Spinal cord (tissue), 10 donors: Measurements from ENCODE around the gene ABCC3. TPM values are rescaled to one million over a fixed set of nuclear protein-coding genes. Genes with fewer than 3 reads are reported as not detected.

ENCODE experiments used
- DNase-seq, 6 donors: peaks; one replicate each; pipeline versions ENCODE4 v3.0.0 to v3.0.0-alpha.2; 2013 to 2015; ENCODE audit warnings: low spot score in 6 of 6, low read depth in 4 of 6
- H3K27ac ChIP-seq: one replicate; pipeline ENCODE4 v1.5.1; 2013; ENCODE audit warnings: low read depth, low read length, control low read depth
- H3K27me3 ChIP-seq: one replicate; pipeline ENCODE4 v1.6.1; 2013; ENCODE audit warnings: low read length; ENCODE audit not compliant: control insufficient read depth, insufficient read depth
- H3K36me3 ChIP-seq: one replicate; pipeline ENCODE4 v1.6.1; 2013; ENCODE audit warnings: low read length; ENCODE audit not compliant: control insufficient read depth, insufficient read depth
- H3K4me1 ChIP-seq: one replicate; pipeline ENCODE4 v1.6.1; 2013; ENCODE audit warnings: low read length; ENCODE audit not compliant: control insufficient read depth, insufficient read depth
- H3K4me3 ChIP-seq: one replicate; pipeline ENCODE4 v1.5.1; 2013; ENCODE audit warnings: low read depth, low read length, control low read depth
- H3K9me3 ChIP-seq: one replicate; pipeline ENCODE4 v1.6.1; 2013; ENCODE audit warnings: low read length; ENCODE audit not compliant: control insufficient read depth, insufficient read depth
- WGBS: methylation state at CpG from one replicate; pipeline ENCODE4 v1.1.5; 2013; ENCODE audit warnings: missing lambda C conversion rate; ENCODE audit not compliant: insufficient coverage; 5-methylcytosine and 5-hydroxymethylcytosine counted together
- polyA plus RNA-seq, 2 donors: library from polyadenylated mRNA; unstranded; fragments of 120-200 nt; gene quantifications; one replicate each; pipeline ENCODE4 v1.2.1, GENCODE V29; 2013; ENCODE audit not compliant: insufficient read length in 2 of 2
- total RNA-seq, 2 donors: library from RNA; depleted of rRNA in 1 of 2; stranded (reverse); fragments of 120-200 nt in 1 of 2; fragments of >200 nt in 1 of 2; gene quantifications; one replicate each; pipeline versions ENCODE4 v1.2.3 to v1.2.4, GENCODE V29; 2013 to 2014
- donor health status: healthy.

ABCC3 gene
- total and polyA plus RNA-seq, 4 donors: 0.17 to 1.2 (median 0.61) TPM

- H3K27me3 ChIP-seq: peaks cover 17% of the 10 kb centered on the region
- no peak overlapping the region for H3K4me3 ChIP-seq
- peaks cover 37% of the 10 kb centered on the region for H3K4me1 ChIP-seq
- H3K27ac ChIP-seq: no peak overlapping the region
- 82% methylated on average over 5 of the region's 12 CpGs for WGBS
- DNase-seq: peak in 1 of 6 donors; percentile 67
- H3K36me3 ChIP-seq: no peaks in the 10 kb centered on the region
- no peaks in the 10 kb centered on the region for H3K9me3 ChIP-seq
These were observed 6.1 kb downstream of the ABCC3 start for GRCh38 chr17:50640686-50641351.

- WGBS: 13% methylated on average over 2 of the region's 3 CpGs
- H3K4me1 ChIP-seq: peaks cover 37% of the 10 kb centered on the region
- H3K9me3 ChIP-seq: no peaks in the 10 kb centered on the region
- peaks cover 12% of the 10 kb centered on the region for H3K27me3 ChIP-seq
- H3K27ac ChIP-seq: no peak overlapping the region
- DNase-seq: peak in 1 of 6 donors; percentile 47
- H3K4me3 ChIP-seq: no peak overlapping the region
- H3K36me3 ChIP-seq: no peaks in the 10 kb centered on the region
These were observed 6.7 kb downstream of the ABCC3 start for GRCh38 chr17:50641357-50641756.

GRCh38 chr17:50642071-50642721, 7.5 kb downstream of the ABCC3 start:
- H3K27ac ChIP-seq: no peak overlapping the region
- peaks cover 4% of the 10 kb centered on the region for H3K27me3 ChIP-seq
- H3K9me3 ChIP-seq: no peaks in the 10 kb centered on the region
- no peak overlapping the region for H3K4me3 ChIP-seq
- H3K4me1 ChIP-seq: peaks cover 37% of the 10 kb centered on the region
- 90% methylated on average over 15 of the region's 15 CpGs for WGBS
- H3K36me3 ChIP-seq: no peaks in the 10 kb centered on the region
- no peak for DNase-seq

GRCh38 chr17:50642722-50643656, 8.3 kb downstream of the ABCC3 start:
- no peak overlapping the region for H3K27ac ChIP-seq
- no peak overlapping the region for H3K4me3 ChIP-seq
- H3K9me3 ChIP-seq: no peaks in the 10 kb centered on the region
- peaks cover 37% of the 10 kb centered on the region for H3K4me1 ChIP-seq
- 84% methylated on average over 8 of the region's 10 CpGs for WGBS
- H3K36me3 ChIP-seq: no peaks in the 10 kb centered on the region
- DNase-seq: no peak
- peaks cover 2% of the 10 kb centered on the region for H3K27me3 ChIP-seq

GRCh38 chr17:50645748-50646682, 11.3 kb downstream of the ABCC3 start:
- H3K9me3 ChIP-seq: no peaks in the 10 kb centered on the region
- H3K27ac ChIP-seq: no peak overlapping the region
- no peak for DNase-seq
- no peaks in the 10 kb centered on the region for H3K27me3 ChIP-seq
- H3K4me1 ChIP-seq: peaks cover 14% of the 10 kb centered on the region
- no peak overlapping the region for H3K4me3 ChIP-seq
- WGBS: 92% methylated on average over 3 of the region's 3 CpGs
- no peaks in the 10 kb centered on the region for H3K36me3 ChIP-seq

GRCh38 chr17:50647187-50647586, 12.5 kb downstream of the ABCC3 start:
- Histone ChIP-seq H3K4me3 (no peak overlapping the region), H3K27ac (no peak overlapping the region), H3K9me3 (no peaks in the 10 kb centered on the region), H3K27me3 (no peaks in the 10 kb centered on the region), H3K4me1 (peaks cover 3% of the 10 kb centered on the region), H3K36me3 (no peaks in the 10 kb centered on the region)
- 100% methylated on average over 2 of the region's 2 CpGs for WGBS
- DNase-seq: no peak

GRCh38 chr17:50649042-50649908, 14.6 kb downstream of the ABCC3 start:
- Histone ChIP-seq H3K9me3 (no peaks in the 10 kb centered on the region), H3K27ac (no peak overlapping the region), H3K4me1 (no peaks in the 10 kb centered on the region), H3K36me3 (no peaks in the 10 kb centered on the region), H3K27me3 (no peaks in the 10 kb centered on the region), H3K4me3 (no peak overlapping the region)
- no peak for DNase-seq
- 73% methylated on average over 1 of the region's 7 CpGs for WGBS

GRCh38 chr17:50651661-50652060, 17.0 kb downstream of the ABCC3 start:
- Histone ChIP-seq H3K9me3 (no peaks in the 10 kb centered on the region), H3K4me1 (no peaks in the 10 kb centered on the region), H3K4me3 (no peak overlapping the region), H3K36me3 (no peaks in the 10 kb centered on the region), H3K27ac (no peak overlapping the region), H3K27me3 (no peaks in the 10 kb centered on the region)
- DNase-seq: no peak
- no CpG with 5 or more reads among the region's 2 CpGs for WGBS
